Caco-2 (cell line): Measurements from ENCODE around the gene BPIFB2. TPM values are rescaled to one million over a fixed set of nuclear protein-coding genes. Genes with fewer than 3 reads are reported as not detected.

ENCODE experiments used
- BruUV-seq: library from RNA; stranded (reverse); fragments of 400-500 nt; replicated peaks from 2 replicates; lab custom pipeline; 2021; lab: Mats Ljungman, UMichigan
- CTCF ChIA-PET: fragments of 300-600 bp; sonication (Branson Sonifier 250); formaldehyde crosslinking; loops from one replicate; lab custom pipeline; 2022; ENCODE audit warnings: antibody characterized with exemption; lab: Charles Lee
- POLR2A ChIA-PET: fragments of 300-600 bp; sonication (Branson Sonifier 250); formaldehyde crosslinking; loops from one replicate; lab custom pipeline; 2022; ENCODE audit warnings: antibody characterized with exemption; lab: Charles Lee
- DNase-seq, 2 experiments: peaks; one replicate each; pipeline versions ENCODE4 v3.0.0 to v3.0.0-alpha.2; 2020 to 2022
- H3K27me3 ChIP-seq: replicated peaks from 2 replicates; pipeline ENCODE4 v1.6.0; 2011; ENCODE audit warnings: low read length; ENCODE audit not compliant: control insufficient read depth, insufficient read depth
- H3K36me3 ChIP-seq: 2 replicates; pipeline ENCODE4 v1.5.1; 2011; ENCODE audit warnings: low read length; ENCODE audit not compliant: control insufficient read depth, insufficient read depth
- H3K4me1 ChIP-seq: fragments of 250-450 bp; sonication (Bioruptor Pico); 2 replicates; pipeline ENCODE4 v1.5.1; 2020; ENCODE audit warnings: mild to moderate bottlenecking
- H3K4me3 ChIP-seq: 2 replicates; pipeline ENCODE4 v1.5.1; 2011; ENCODE audit warnings: low read depth, mild to moderate bottlenecking, control low read depth, low read length
- H3K9me3 ChIP-seq: fragments of 250-450 bp; sonication (Bioruptor Pico); 2 replicates; pipeline ENCODE4 v1.5.1; 2020; ENCODE audit warnings: mild to moderate bottlenecking, moderate library complexity
- H3K27ac Mint-ChIP-seq: one replicate; pipeline ENCODE4 v1.8.0; 2022; ENCODE audit warnings: mixed read lengths; ENCODE audit not compliant: unreplicated experiment
- H3K27me3 Mint-ChIP-seq: one replicate; pipeline ENCODE4 v1.8.0; 2022; ENCODE audit warnings: mixed read lengths; ENCODE audit not compliant: insufficient read depth, unreplicated experiment
- H3K36me3 Mint-ChIP-seq: one replicate; pipeline ENCODE4 v1.8.0; 2022; ENCODE audit warnings: mild to moderate bottlenecking, mixed read lengths; ENCODE audit not compliant: insufficient read depth, unreplicated experiment
- H3K4me1 Mint-ChIP-seq: one replicate; pipeline ENCODE4 v1.8.0; 2022; ENCODE audit warnings: low read depth, mixed read lengths; ENCODE audit not compliant: unreplicated experiment
- H3K4me3 Mint-ChIP-seq: one replicate; pipeline ENCODE4 v1.8.0; 2022; ENCODE audit warnings: mild to moderate bottlenecking, moderate library complexity, mixed read lengths; ENCODE audit not compliant: unreplicated experiment
- H3K9me3 Mint-ChIP-seq: one replicate; pipeline ENCODE4 v1.8.0; 2022; ENCODE audit warnings: mixed read lengths; ENCODE audit not compliant: unreplicated experiment
- intact Hi-C: fragments of 100-400 bp; cut with micrococcal nuclease; formaldehyde crosslinking; loops from one replicate; pipeline ENCODE4 v1.10.0; 2022; ENCODE audit not compliant: unreplicated experiment
- total RNA-seq: library from RNA; stranded (reverse); gene quantifications from 2 replicates; pipeline ENCODE4 v1.2.3, GENCODE V29; 2022
- TF ChIP-seq, protein P1 (sequence below), 2 experiments: fragments of 200-600 bp in 1 of 2; IDR thresholded peaks; 1 replicate in 1 of 2; 2 replicates in 1 of 2; pipeline versions ENCODE4 v1.5.1 to v1.8.0; 2011 to 2022; ENCODE audit warnings: antibody characterized with exemption in 1 of 2, control low read depth in 1 of 2, inconsistent platforms in 1 of 2, low read depth in 1 of 2, low read length in 1 of 2, mild to moderate bottlenecking in 1 of 2, moderate library complexity in 1 of 2; ENCODE audit not compliant: insufficient read depth in 1 of 2, severe bottlenecking in 1 of 2, unreplicated experiment in 1 of 2

Gene BPIFB2
- total RNA-seq, 1 experiment from 2014 or later: not detected

DNA sequence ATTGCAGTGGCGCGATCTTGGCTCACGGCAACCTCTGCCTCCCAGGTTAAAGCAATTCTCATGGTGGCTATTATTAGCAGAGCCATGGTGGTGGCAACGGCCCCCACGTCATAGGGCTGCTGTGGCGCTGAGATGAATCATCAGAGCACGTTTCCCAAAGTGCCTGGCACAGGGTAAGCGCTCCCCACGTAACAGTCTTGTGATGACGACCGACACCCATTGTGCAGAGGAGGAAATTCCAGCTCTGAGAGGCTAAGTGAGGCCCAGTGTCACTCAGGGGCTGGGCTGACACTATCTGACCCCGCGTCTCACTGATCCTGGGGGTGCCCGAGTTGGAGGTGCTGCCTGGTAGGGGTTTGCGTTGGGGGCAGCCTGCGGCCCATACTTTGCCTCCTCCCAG lies 19.5 kb upstream of the BPIFB2 start:
- ChIA-PET POLR2A (no interaction called here), CTCF (no interaction called here)
- H3K4me1 Mint-ChIP-seq: no peaks in the 10 kb centered on the region
- H3K27me3 Mint-ChIP-seq: peaks cover under 1% of the 10 kb centered on the region
- H3K4me1 ChIP-seq: no peaks in the 10 kb centered on the region
- no peaks in the 10 kb centered on the region for H3K36me3 Mint-ChIP-seq
- H3K9me3 ChIP-seq: no peaks in the 10 kb centered on the region
- H3K4me3 ChIP-seq: no peak overlapping the region
- H3K4me3 Mint-ChIP-seq: no peak overlapping the region
- intact Hi-C loops: no loop called here
- no peaks in the 10 kb centered on the region for H3K36me3 ChIP-seq
- BruUV-seq: no TSS peak
- DNase-seq: no peak
- H3K27me3 ChIP-seq: no peaks in the 10 kb centered on the region
- H3K9me3 Mint-ChIP-seq: no peaks in the 10 kb centered on the region
- TF ChIP-seq, protein P1, sequence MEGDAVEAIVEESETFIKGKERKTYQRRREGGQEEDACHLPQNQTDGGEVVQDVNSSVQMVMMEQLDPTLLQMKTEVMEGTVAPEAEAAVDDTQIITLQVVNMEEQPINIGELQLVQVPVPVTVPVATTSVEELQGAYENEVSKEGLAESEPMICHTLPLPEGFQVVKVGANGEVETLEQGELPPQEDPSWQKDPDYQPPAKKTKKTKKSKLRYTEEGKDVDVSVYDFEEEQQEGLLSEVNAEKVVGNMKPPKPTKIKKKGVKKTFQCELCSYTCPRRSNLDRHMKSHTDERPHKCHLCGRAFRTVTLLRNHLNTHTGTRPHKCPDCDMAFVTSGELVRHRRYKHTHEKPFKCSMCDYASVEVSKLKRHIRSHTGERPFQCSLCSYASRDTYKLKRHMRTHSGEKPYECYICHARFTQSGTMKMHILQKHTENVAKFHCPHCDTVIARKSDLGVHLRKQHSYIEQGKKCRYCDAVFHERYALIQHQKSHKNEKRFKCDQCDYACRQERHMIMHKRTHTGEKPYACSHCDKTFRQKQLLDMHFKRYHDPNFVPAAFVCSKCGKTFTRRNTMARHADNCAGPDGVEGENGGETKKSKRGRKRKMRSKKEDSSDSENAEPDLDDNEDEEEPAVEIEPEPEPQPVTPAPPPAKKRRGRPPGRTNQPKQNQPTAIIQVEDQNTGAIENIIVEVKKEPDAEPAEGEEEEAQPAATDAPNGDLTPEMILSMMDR (IDR thresholded peaks at IDR 0.05; ENCODE audit: insufficient read depth in 1 of 2, low read depth in 1 of 2, low read length in 1 of 2, severe bottlenecking in 1 of 2, unreplicated experiment in 1 of 2): no peak
- no peak overlapping the region for H3K27ac Mint-ChIP-seq

GRCh38 chr20:32989507-32990283 lies 17.8 kb upstream of the BPIFB2 start:
- peaks cover 9% of the 10 kb centered on the region for H3K9me3 Mint-ChIP-seq
- no peak overlapping the region for H3K27ac Mint-ChIP-seq
- no peak for DNase-seq
- H3K4me3 Mint-ChIP-seq: no peak overlapping the region
- ChIA-PET CTCF (interaction anchor here (0.6 kb wide), 1 partner anchor 725 kb away, joined by 3 read pairs; no protein-coding TSS in a partner anchor), POLR2A (no interaction called here)
- intact Hi-C loops: no loop called here
- no peaks in the 10 kb centered on the region for H3K9me3 ChIP-seq
- peaks cover 4% of the 10 kb centered on the region for H3K27me3 Mint-ChIP-seq
- H3K27me3 ChIP-seq: no peaks in the 10 kb centered on the region
- BruUV-seq: no TSS peak
- H3K36me3 Mint-ChIP-seq: no peaks in the 10 kb centered on the region
- no peaks in the 10 kb centered on the region for H3K4me1 ChIP-seq
- no peaks in the 10 kb centered on the region for H3K4me1 Mint-ChIP-seq
- H3K36me3 ChIP-seq: no peaks in the 10 kb centered on the region
- TF ChIP-seq, protein P1 (IDR thresholded peaks at IDR 0.05; ENCODE audit: insufficient read depth in 1 of 2, low read depth in 1 of 2, low read length in 1 of 2, severe bottlenecking in 1 of 2, unreplicated experiment in 1 of 2): no peak
- no peak overlapping the region for H3K4me3 ChIP-seq

DNA sequence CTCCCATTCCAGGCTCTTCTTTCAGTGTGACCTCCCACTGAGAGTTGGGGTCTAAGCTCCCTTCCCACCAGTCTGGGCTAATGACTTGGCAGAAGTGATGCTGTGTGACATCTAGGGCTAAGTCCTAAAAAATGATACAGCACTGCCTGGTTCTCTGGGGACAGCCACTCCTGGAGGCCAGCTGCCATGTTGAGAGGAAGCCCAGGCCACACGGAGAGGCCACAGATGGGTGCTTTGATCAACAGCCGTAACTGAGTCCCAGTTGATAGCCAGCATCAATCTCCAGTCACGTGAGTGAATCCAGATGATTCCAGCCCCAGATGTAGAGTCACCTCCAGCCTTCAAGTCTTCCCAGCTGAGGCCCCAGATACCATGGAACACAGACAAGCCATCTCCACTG lies 17.1 kb upstream of the BPIFB2 start:
- intact Hi-C loops: no loop called here
- ChIA-PET POLR2A (no interaction called here), CTCF (interaction anchor here (0.6 kb wide), 1 partner anchor 725 kb away, joined by 3 read pairs; no protein-coding TSS in a partner anchor)
- Histone ChIP-seq H3K4me3 (no peak overlapping the region), H3K9me3 (peaks cover 7% of the 10 kb centered on the region), H3K27me3 (no peaks in the 10 kb centered on the region), H3K36me3 (no peaks in the 10 kb centered on the region), H3K4me1 (no peaks in the 10 kb centered on the region)
- no peaks in the 10 kb centered on the region for H3K4me1 Mint-ChIP-seq
- peaks cover 6% of the 10 kb centered on the region for H3K27me3 Mint-ChIP-seq
- H3K4me3 Mint-ChIP-seq: no peak overlapping the region
- DNase-seq: no peak
- BruUV-seq: no TSS peak
- H3K36me3 Mint-ChIP-seq: no peaks in the 10 kb centered on the region
- H3K9me3 Mint-ChIP-seq: peaks cover 15% of the 10 kb centered on the region
- TF ChIP-seq, protein P1 (IDR thresholded peaks at IDR 0.05; ENCODE audit: insufficient read depth in 1 of 2, low read depth in 1 of 2, low read length in 1 of 2, severe bottlenecking in 1 of 2, unreplicated experiment in 1 of 2): no peak
- no peak overlapping the region for H3K27ac Mint-ChIP-seq
